ENCODE measurements around the gene LCA5L. TPM values are rescaled to one million over a fixed set of nuclear protein-coding genes. Genes with fewer than 3 reads are reported as not detected.

LCA5L gene
- total and polyA plus RNA-seq, 2 experiments from 2014 or later = 0.69 to 1.4 TPM

GRCh38 chr21:39422527-39423241 is 22.9 kb downstream of the LCA5L start:
- peak; percentile 56; the same call in 2 of the 3 replicates for ATAC-seq
- peak; percentile 33 for DNase-seq (ENCODE audit: low spot score)

More at GRCh38 chr21:39422527-39423241, 22.9 kb downstream of the LCA5L start:
- Mint-ChIP-seq H3K27ac (no peak overlapping the region), H3K9me3 (no peaks in the 10 kb centered on the region), H3K36me3 (ENCODE audit: low read depth) (no peaks in the 10 kb centered on the region; the same call in 2 of the 3 replicates), H3K27me3 (ENCODE audit: insufficient read depth, low read depth, poor library complexity) (peaks cover 2% of the 10 kb centered on the region), H3K4me1 (peaks cover 7% of the 10 kb centered on the region; the same call in 2 of the 3 replicates), H3K4me3 (no peak overlapping the region)
- Histone ChIP-seq H3K9me2 (ENCODE audit: insufficient read depth) (no peaks in the 10 kb centered on the region), H3K79me2 (replicated peaks; ENCODE audit: insufficient read depth) (no peaks in the 10 kb centered on the region), H3K4me2 (peak overlapping the region; percentile 21; the same call in 1 of the 2 replicates), H2AFZ (no peak overlapping the region), H3K36me3 (ENCODE audit: insufficient read depth) (no peaks in the 10 kb centered on the region), H3F3A (replicated peaks; ENCODE audit: low read depth) (no peaks in the 10 kb centered on the region), H4K20me1 (replicated peaks; ENCODE audit: insufficient read depth) (no peaks in the 10 kb centered on the region), H3K4me1 (ENCODE audit: insufficient read depth) (peaks cover 8% of the 10 kb centered on the region), H3K4me3 (no peak overlapping the region), H3K27me3 (ENCODE audit: insufficient read depth) (no peaks in the 10 kb centered on the region), H3K27ac (ENCODE audit: low read depth) (no peak overlapping the region)
- TF ChIP-seq CTCF (conservative IDR thresholded peaks at IDR 0.05; ENCODE audit: low read depth in 2 of 2) (no peak), STAT1 (IDR thresholded peaks at IDR 0.05; ENCODE audit: unreplicated experiment) (no peak), ETS1 (IDR thresholded peaks at IDR 0.05) (no peak), ZNF331 (CRISPR knock-in tag; IDR thresholded peaks at IDR 0.05; ENCODE audit: low read depth) (no peak), CREB1 (CRISPR knock-in tag; IDR thresholded peaks at IDR 0.05; ENCODE audit: low read depth) (no peak), ZNF462 (CRISPR knock-in tag; IDR thresholded peaks at IDR 0.05) (no peak), JUNB (IDR thresholded peaks at IDR 0.05; ENCODE audit: unreplicated experiment) (no peak), POLR2AphosphoS5 (IDR thresholded peaks at IDR 0.05; ENCODE audit: low read depth) (no peak), ZNF114 (CRISPR knock-in tag; IDR thresholded peaks at IDR 0.05) (no peak), EZH2 (IDR thresholded peaks at IDR 0.05; ENCODE audit: low read depth, unreplicated experiment) (no peak), EZH2phosphoT487 (IDR thresholded peaks at IDR 0.05; ENCODE audit: unreplicated experiment) (no peak), NANOG (IDR thresholded peaks at IDR 0.05; ENCODE audit: borderline replicate concordance) (no peak), REST (IDR thresholded peaks at IDR 0.05; ENCODE audit: unreplicated experiment) (no peak)
